HG03342 (cell line): ENCODE results near the gene IRX6.

Experiments used
- ATAC-seq: cut with Tn5 transposase; IDR thresholded peaks from one replicate; pipeline ENCODE4 v1.9.1; 2021; ENCODE audit warnings: mild to moderate bottlenecking, moderate library complexity; ENCODE audit not compliant: unreplicated experiment

The IRX6 gene

GRCh38 chr16:55364811-55365210 is 40.8 kb downstream of the IRX6 start:
- no peak for ATAC-seq

GRCh38 chr16:55367301-55367811 is 43.4 kb downstream of the IRX6 start:
- ATAC-seq, result no peak

GRCh38 chr16:55367866-55368603 is 44.0 kb downstream of the IRX6 start:
- no peak for ATAC-seq

GRCh38 chr16:55369151-55369550 is 45.1 kb downstream of the IRX6 start:
- no peak for ATAC-seq

GRCh38 chr16:55370762-55371482 is 46.9 kb downstream of the IRX6 start:
- ATAC-seq, result no peak

GRCh38 chr16:55372792-55373488 is 48.9 kb downstream of the IRX6 start:
- no peak for ATAC-seq

GRCh38 chr16:55373489-55373832 is 49.5 kb downstream of the IRX6 start:
- no peak for ATAC-seq

GRCh38 chr16:55376045-55376444 is 52.0 kb downstream of the IRX6 start:
- no peak for ATAC-seq

- ATAC-seq, result no peak
Observed at GRCh38 chr16:55376567-55377167, 52.7 kb downstream of the IRX6 start.

- no peak for ATAC-seq
Observed at GRCh38 chr16:55377840-55378239, 53.8 kb downstream of the IRX6 start.

- no peak for ATAC-seq
Observed at GRCh38 chr16:55378616-55379015, 54.6 kb downstream of the IRX6 start.

GRCh38 chr16:55379371-55379770 is 55.4 kb downstream of the IRX6 start:
- ATAC-seq, result no peak

- ATAC-seq, result no peak
Observed at GRCh38 chr16:55379876-55380390, 55.9 kb downstream of the IRX6 start.
